HG03575 (cell line): ENCODE results near the gene NDUFAF5.

Experiments used
- ATAC-seq: cut with Tn5 transposase; IDR thresholded peaks from one replicate; pipeline ENCODE4 v1.9.1; 2021; ENCODE audit not compliant: unreplicated experiment, insufficient number of reproducible peaks, low FRiP score; ENCODE audit errors: extremely low read depth

Gene NDUFAF5

DNA sequence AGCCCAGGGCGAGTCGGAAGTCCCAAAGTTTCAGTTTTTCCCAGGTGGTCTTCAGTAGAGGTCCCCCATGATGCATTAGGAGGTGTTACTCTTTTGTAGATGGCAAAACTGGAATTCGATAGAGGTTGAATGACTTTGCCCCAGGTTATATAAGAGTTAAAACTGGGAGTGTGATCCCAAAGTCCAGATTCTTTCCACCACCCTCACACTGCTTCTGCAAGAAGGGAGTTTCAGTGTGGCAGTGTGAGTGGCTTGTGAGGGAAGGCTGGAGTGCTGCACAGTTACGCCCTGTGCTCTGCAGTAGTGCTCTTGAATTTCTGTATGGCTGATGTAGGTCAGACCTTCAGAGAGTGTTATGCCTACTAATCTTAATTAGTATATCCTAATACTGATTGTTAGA lies 29.8 kb downstream of the NDUFAF5 start:
- ATAC-seq: no peak

DNA sequence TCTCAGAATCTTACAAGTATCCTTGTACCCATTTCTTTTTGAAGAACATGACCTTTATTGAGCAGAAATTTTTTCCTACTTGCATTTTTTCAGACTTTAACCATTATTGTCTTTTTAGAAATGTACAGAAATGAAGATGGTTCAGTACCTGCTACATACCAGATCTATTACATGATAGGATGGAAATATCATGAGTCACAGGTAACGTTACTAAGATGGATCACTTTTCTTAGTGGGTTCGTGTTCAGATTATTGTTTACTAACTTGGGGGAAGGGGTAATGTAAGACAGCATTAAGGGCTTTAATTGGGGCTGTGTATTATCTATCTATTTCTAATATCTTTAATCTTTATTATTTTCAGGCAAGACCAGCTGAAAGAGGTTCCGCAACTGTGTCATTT lies 31.9 kb downstream of the NDUFAF5 start:
- ATAC-seq: no peak

DNA sequence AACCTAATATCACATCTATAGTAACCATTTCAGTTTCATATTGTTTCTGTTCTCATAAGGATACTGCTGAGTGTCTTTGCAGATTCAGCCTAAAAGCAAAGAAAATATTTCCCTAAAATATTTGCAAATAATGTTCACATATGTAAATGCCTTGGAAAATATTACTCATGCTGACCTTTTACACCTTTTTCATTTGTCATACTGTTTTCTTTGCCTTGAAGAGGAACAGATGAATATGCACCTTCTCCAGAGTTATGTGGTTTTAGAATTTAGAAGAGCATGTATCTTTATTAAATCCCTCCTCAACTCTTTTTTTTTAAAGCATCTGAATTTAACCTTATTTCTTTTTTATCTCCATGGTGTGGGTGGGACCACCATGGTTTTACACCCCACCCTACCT lies 32.5 kb downstream of the NDUFAF5 start:
- no peak for ATAC-seq

DNA sequence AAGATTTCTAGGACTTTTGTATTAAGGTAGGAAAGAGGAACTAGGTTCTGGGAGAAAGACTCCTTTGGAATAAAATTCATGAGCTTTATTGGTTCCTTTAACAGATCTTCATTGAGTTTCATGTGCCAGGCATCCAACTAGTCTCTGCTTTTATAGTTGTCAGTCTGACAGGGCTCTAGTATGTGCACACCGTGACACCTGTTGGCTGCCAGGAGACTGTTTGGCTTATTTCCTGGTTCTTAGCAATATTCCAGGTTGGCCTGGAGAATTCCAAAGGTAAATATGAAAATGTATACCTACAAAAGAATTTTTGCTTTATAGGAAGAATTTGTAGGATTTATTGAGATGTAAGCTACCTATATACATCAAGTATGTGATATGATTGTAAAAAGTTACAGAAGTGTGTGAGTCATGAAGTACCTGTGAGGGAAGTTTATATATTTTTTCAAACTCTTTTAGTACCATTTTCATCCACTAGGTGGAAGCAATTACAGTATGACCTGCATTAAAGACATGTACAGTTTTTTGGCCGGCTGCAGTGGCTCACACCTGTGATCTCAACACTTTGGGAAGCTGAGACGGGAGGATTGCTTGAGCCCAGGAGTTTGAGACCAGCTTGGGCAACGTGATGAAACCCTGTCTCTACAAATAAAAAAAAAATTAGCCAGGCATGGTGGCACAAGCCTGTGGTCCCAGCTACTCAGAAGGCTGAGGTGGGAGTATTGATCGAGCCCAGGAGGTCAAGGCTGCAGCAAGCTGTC lies 35.2 kb downstream of the NDUFAF5 start:
- ATAC-seq: peak; percentile 70

DNA sequence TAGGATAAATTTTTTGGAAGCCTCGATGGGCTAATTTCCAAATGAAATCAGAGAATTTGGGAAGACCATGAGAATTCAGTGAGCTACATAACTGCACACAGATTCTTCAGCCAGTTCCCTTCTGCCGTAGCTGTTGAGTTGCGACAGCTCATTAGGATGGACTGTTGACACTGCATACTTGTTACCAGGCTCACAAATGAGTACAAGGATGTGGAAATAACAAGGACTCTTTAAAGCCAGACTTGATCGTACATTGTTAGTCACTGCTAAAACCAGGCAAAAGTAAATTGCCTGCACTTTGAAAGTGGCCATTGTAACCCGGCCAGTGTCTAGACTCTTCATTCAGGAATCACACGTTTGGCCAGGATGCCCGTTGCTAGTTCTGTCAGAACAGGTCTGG lies 37.0 kb downstream of the NDUFAF5 start:
- no peak for ATAC-seq

DNA sequence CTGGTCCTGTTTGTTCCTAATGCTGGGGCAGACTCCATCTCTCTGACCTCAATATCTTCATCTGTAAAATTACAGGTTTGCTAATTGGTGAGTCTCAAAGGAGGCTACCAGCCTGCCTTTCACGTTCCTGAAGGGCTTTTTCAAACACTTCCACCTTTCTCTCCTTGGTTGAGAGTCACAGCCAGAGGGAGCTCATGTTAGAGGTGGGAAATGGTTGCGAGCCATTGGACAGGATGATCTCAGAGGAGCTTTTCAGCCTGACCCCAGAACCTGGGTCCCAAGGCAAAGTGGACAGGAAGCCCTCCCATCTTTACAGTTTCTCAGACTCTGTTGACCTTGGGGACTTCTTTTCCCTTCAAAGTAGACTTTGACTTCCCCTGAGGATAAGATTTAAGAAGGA lies 37.6 kb downstream of the NDUFAF5 start:
- no peak for ATAC-seq

DNA sequence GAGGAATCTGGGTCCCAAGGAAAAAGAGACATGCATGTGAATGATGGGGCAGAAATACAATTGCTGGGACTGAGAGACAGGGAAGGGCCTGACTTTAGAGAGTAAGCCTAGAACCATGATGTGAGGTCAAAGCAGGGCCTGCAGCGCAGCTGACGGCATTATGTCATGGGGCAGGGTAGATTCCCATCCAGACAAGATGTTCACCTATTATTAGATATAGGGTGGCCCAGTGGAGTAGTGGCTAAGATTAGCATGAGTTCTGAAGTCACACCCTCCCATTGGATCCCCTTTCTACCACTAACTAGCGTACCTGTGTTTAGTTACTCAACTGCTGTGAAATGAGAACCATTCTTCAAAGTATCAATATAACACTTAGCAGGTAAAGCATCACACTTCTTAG lies 39.6 kb downstream of the NDUFAF5 start:
- ATAC-seq: no peak

DNA sequence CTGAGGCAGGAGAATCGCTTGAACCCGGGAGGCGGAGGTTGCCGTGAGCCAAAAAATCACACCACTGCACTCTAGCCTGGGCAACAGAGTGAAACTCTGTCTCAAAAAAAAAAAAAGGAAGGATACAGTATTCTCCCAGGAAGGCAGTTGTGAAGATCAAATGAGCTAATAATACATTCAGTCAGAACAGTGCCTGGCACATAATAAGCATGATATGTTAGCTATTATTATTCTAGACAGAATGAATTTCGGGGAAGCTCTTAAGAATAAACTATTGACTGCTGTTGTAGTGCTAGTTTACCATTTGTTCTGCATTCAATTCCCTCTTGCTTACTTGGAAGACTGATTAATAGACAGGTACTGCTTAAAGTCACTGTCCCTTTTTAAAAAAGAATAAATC lies 40.6 kb downstream of the NDUFAF5 start:
- no peak for ATAC-seq

DNA sequence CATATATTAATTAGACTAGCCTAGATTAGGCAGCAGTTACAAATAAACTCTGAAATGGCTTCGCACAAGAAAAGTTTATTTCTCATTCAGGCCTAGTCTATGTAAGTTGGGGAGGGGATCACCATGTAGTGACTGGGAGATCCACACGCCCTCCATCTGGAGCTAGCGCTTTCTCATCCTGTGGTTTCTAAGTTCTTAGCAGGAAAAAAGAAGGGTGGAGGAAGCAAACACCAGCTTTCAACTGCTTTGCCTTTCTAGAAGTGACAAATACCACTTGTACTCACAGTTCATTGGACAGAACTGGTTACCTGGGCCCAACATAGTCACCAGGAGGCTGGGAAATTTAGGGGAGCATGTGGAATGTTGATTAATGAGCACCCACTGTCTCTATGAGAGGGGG lies 46.6 kb downstream of the NDUFAF5 start:
- ATAC-seq: no peak

DNA sequence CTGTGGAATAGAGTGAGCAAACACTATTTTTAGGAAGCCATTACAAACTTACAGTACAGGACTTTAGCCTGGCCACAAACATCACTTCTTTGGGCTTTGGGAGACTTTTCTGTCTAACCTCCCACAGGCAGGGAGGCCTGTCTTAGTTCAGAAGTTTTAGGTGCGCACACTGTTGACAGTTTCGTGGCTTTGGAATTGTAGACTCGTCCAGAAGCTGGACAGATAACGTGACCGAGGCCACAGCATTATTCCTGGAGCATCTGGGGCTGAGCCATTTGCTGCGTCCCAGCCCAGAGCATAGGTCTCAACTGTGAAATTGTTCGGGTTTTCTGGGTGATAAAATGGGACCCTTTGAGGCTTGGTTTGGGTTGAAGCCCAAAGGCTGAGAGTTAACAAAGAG lies 53.8 kb downstream of the NDUFAF5 start:
- ATAC-seq: no peak

DNA sequence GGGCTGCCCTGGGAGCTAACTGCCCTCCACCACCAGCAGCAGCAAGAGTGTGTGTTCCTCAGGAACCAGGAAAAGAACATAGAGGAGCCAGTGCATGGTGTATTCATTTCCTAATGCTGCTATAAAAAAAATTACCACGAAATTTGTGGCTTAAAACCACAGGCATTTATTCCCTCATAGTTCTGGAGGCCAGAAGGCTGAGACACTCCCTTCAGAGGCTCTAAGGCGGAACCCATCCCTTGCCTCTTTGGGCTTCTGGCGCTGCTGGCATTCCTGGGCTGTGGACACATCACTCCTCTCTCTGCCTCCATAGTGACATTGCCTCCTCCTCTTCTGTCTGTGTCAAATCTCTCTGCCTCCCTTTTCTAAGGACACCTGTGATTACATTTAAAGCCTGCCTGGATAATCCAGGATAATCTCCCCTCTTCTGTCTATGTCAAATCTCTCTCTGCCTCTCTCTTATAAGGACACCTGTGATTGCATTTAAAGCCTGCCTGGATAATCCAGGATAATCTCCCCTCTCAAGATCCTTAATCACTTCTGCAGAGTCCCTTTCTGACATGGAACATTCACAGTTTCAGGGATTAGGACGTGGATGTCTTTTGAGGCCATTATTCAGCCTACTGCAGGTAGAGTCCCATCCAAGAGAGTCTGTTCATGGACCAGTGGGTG lies 54.7 kb downstream of the NDUFAF5 start:
- ATAC-seq: no peak

DNA sequence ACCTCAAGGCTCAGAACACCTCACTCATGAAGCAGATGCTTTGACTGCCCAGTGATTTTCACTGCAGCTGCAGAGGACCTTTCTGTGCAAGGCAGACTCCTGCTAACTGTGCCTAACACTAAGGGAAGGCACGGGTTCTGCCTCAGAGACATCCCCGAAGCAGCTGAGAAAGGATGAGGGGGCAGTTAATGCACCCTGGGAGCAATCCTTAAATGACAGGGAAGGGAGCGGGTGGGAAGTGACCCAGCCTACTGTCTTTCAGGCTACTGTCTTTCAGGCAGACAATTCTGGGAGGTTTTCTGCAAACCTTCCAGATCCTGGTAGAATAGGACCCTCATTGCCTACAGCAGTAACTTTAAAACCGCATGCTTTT lies 55.3 kb downstream of the NDUFAF5 start:
- ATAC-seq: no peak

DNA sequence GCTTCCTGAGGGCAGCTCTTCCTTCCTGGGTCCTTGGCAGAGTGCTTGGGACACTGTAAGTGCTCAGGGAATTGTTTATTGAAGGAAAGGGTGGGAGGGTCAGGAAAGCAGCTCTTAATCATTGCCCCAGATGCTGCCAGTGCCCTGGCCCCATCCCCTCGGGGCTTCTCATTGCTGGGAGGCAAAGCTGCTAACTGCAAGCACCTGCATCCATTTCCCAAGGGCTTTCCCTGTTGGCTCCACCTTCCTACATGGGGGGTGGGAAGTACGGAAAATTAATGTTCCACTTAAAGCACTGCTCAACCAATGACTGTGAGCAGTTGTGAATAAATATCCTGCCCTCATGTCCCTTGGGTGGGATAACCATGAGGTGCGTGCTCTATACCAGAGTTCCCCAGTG lies 56.4 kb downstream of the NDUFAF5 start:
- ATAC-seq: no peak

DNA sequence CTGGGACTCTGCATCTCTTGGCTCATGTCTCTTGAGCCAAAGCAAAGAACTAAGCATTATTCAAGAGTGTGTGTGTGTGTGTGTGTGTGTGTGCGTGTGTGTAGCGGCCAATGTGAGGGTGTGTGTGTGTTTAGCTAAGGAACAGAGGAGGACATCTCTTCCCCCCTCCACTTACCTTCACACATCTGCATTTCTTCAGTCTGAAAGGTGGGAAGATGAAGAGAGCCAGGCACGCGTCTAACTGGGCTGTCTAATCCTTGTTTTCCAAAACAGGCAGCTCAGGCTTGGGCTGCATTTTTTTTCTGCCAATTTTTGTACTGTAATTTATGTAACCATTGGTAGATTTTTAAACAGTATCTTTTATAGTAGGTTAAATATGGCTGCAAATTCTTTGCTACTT lies 59.5 kb downstream of the NDUFAF5 start:
- ATAC-seq: no peak

DNA sequence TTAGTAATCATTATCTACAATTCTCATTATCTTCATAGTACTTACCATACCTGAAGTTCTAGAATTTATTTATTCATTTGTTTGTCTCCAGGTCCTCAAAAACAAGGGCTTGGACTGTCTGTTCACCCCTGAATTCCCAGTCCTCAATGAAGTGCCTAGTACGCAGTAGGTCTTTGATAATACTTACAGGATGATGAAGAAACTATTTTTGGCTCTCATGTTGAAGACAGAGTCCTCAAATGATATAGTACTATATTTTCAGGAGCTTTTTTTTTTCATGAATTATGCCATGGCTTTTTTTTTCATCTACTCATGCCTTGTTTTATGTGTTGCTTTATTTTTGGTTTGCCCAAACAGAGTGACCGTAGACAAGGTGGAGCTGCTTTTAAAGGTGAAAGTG lies 66.5 kb downstream of the NDUFAF5 start:
- no peak for ATAC-seq

DNA sequence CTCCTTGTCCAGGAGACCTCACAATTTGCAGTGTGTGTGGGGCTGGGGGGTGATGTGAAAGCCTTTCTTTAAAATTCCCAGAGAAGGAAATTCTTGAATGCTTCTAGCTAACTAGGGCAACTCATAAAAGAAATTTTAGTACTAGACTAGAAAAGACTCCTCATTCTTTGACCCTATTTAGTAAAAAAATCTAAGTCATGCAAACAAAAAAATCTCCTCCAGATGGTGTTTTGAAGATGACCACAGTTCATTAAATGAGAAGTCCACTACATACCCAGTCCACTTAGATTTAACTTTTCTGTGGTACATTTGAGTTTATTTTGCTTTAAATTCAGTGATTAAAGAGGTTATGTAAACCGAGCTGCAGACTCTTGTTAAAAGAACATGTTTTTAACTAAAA lies 67.5 kb downstream of the NDUFAF5 start:
- ATAC-seq: no peak

DNA sequence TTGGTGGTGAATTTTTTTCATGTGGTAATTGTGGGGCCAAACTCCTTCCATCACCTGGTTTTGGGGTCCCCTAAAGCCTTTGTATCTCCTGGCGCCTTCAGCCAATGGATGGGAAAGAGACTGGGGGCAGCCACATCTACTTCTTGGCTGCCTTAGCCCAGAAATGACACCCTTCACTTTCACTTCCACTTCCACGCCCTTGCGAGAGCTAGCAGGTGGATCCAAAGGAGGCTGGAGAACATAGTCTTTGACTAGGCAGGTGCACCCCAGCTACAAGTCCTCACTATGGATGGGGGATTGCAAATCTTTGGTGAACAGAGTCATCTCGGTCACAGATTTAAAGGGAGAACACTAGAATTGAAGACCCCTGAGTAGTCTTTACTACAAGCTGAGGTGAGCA lies 70.8 kb downstream of the NDUFAF5 start:
- ATAC-seq: no peak

DNA sequence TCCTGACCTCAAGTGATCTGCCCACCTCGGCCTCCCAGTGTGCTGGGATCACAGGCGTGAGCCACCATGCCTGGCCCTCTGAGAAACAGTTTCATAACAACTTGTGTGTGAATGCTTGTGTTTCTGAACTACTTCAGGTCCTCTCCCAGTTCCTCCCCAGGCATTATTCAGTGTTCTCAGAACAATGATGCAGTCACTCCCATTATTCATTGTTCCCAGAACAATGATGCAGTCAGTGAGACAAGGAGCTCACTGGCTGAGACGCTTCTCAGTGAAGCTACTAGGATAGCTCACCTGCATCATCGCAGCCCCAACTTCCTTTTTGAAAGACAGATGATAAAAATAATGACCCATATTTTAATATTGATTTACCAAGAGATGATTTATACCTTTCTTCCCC lies 71.5 kb downstream of the NDUFAF5 start:
- no peak for ATAC-seq

DNA sequence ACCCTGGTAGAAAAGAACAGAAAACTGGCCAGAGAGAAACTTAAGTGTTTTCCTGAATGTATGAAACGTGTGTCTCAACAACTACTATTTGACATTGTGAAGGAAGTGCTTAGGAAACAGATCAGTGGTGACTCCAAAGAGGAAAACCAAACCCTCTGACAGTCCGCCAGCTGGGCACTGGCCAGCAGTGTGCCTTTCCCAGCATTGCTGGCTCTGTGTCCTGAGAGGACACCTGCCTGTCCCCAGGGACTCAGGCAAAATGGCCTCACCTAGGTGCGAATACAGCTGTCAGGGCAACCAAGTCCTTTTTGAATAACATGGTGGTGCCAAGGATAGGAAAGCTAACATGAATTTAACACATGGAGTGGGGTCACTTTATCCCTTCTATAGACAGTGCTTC lies 72.5 kb downstream of the NDUFAF5 start:
- no peak for ATAC-seq

DNA sequence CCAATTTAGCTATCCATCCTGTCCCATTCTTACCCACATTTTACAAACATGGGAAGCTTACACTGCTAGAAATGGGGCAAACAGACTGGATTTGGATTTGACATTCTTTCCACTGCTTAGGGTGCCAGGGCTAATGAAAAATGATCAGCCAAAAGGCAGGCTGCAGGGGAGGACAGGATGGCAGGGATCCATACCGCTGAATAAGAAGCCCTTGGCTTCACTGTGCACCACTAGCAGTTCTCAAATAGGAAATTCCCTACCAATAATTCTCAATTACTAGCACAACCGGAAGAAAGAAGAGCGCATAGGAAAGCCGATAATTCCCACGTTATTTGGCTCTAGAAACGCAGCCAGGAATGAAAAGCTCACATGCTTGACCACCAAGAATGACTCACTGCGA lies 73.1 kb downstream of the NDUFAF5 start:
- ATAC-seq: no peak

DNA sequence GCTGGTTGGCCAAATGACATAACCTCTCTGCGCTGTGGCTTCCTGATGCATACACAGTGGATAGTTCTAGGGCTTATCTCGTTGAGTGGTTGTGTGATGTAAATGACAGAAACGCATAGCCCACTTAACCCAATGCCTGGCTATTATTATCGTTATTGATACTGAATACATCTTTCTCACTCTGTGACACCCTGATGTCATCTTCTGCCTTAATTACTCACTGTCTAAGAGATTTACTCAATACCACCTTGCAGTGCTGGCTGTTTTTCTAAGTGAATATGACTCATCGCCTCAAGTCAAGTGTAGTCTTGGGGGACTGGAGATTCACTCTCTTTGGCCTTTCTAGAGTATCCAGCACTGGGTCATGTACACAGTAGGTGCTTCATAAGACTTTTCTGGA lies 73.6 kb downstream of the NDUFAF5 start:
- no peak for ATAC-seq
